Hematopoietic multipotent progenitor cell treated with erythropoietin and hydrocortisone succinate and interleukin-3 and kit ligand, for 8 days (in vitro differentiated cells): ENCODE measurements around the gene FIG4.

Experiments used
- DNase-seq: peaks from one replicate; pipeline ENCODE4 v3.0.0-alpha.2; 2015

The FIG4 gene

DNA sequence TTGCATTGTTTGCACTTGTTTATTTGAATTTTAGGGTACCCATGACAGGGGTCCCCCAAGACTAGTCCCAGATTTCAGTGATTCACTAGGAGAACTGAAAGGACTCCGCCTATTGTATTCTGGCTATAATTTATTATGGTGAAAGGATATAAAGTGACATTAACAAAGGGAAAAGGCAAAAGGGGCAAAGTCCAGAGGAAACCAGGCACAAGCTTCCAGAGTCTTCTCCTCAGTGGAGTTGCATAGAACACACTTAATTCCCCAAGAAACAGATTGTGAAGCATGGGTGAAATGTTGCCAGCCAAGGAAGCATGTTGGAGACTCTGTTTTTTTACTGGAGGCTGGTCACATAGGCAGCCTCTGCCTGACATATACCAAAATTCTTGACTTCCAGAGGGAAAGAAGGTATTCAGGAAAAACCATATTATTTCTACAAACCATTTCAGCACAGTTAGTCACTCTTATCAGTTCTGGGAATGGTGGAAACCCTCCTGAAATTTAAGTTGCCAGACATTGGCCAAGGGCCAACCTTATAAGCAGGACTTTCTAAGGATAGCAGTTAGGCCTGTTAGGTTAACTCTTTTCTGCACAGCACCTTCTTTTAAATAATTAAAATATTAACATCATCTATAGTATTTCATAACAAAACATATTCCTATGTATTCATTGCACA is 71.8 kb downstream of the FIG4 start:
- DNase-seq: no peak

DNA sequence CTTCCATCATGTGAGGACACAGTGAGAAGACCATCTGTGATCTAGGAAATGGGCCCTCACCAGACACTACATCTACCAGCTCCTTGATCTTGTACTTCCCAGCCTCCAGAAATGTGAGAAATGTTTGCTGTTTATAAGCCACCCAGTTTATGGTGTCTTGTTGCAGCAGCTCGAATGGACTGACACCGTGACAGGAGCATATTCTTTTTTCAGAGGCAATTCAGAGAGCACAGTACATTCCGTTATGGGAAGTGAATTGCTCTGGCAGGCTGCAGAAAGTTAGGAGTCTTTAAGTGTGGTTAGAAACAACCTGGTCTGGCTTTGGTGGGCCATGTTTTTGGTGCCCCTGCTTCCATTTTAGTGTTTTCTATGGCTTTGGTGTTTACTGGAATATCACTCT is 75.1 kb downstream of the FIG4 start:
- DNase-seq: no peak

DNA sequence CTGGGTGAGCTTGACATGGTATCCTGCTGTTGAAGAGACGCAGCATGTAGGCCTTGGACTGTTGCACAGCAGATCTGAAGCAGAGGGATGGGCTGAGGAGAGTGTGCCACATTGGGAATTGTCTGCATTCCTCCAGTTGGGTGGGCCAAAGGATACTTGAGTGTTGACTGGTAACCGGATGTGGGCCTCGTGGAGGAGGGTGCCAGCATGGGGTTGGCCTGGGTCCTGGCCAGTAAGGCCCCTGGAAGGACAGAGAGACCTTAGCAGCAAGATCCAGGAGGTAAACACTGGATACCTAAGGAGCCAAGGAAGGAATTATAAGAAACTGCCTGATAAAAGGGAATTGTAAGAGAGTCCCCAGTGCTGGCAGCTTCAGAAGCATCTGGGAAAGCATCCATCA is 76.9 kb downstream of the FIG4 start:
- no peak for DNase-seq

DNA sequence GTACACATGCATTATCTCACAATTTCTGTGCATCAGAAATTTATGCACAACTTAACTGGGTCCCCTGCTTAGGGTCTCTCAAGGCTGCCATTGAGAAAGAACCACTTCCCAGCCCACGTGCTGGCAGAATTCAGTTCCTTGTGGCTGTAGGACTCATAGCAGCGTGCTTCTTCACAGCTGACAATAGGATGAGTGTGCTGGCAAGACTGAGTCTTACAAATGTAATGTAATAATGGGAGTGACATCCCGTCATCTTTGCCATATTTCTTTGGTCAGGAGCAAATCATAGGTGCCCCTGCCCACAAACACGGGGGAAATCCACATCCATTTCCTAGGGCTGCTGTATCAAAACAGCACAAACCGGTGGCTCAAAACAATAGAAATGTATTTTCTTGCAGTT is 77.4 kb downstream of the FIG4 start:
- no peak for DNase-seq

DNA sequence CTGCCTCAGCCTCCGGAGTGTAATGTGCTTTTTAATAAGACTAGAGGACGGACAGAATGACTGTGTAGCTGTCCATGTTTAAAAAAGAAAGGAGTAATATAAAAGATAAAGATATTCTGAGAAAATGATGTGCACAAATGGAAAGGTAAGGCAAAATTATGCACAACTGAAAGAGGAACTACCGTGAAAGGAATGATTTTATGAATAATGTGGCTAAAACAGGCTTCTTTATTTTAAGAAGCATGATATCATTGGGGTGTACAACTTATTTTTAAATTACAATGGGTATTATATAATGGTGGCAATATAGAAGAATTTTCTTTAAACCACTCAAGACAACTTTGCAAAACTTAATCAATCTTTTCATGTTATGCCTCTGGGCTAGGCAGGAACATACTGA is 78.1 kb downstream of the FIG4 start:
- no peak for DNase-seq

DNA sequence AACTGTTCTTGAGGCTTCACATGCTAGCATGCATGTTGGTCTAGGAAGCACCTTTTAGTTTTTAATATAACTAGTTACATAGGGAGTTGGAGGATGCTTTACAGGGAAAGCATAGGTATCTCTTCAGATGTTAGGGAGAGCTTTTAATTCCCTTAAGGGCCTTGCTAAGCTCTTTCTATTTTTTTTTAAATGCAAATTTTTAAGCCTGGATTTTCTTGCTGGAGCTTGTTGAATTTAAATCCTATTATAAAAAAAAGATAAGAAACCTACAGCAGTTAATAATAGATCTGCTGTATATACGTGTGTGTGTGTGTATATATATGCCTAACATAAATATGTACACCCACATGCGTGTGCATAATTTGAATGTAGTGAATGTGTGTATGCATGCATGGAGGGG is 79.0 kb downstream of the FIG4 start:
- no peak for DNase-seq

DNA sequence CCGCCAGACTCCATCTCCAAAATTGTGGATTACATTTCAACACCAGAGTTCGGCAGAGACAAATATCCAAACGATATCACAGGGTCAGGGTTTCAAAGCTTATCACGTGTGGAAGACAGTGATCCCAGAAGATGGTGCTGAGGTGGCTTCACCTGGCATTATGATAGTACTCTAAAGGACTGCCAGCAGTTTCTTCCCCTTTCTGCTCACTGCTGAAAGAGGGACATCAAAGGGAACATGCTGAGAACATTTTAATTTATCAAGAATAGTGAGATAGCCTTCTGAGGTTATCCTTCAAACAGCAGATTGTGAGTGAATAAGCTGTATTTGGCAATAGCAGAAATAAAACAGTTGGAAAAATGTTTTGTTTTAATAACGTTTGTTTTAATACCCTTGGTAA is 79.7 kb downstream of the FIG4 start:
- DNase-seq: no peak

DNA sequence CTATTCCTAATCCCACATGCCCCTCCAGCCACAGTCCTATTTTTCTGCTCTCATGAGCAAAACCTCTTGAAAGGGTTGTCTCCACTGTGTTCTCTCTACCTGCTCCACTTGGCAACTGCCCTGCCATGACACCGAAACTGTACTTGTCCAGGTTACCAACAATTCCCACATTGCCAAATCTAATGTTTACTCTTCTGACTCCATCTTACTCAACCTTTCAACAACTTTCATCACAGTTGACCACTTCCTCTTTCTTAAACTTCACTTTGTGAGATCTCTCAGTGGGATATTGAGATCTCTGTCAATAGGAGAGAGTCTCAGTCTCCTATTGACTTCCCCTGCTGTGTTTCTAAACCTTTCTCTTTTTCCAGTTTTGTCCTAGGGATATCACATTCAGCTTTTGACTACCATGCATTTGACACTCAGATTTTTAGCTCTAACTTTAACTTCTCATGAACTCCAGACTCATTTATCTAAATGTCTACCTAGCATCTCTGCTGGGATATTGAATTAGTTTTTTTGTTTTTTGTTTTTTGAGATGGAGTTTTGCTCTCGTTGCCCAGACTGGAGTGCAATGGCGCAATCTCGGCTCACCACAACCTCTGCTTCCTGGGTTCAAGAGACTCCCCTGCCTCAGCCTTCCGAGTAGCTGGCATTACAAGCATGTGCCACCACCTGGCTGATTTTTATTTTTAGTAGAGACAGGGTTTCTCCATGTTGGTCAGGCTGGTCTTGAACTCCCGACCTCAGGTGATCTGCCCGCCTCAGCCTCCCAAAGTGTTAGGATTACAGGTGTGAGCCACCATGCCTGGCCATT is 81.1 kb downstream of the FIG4 start:
- peak; percentile 9 for DNase-seq

DNA sequence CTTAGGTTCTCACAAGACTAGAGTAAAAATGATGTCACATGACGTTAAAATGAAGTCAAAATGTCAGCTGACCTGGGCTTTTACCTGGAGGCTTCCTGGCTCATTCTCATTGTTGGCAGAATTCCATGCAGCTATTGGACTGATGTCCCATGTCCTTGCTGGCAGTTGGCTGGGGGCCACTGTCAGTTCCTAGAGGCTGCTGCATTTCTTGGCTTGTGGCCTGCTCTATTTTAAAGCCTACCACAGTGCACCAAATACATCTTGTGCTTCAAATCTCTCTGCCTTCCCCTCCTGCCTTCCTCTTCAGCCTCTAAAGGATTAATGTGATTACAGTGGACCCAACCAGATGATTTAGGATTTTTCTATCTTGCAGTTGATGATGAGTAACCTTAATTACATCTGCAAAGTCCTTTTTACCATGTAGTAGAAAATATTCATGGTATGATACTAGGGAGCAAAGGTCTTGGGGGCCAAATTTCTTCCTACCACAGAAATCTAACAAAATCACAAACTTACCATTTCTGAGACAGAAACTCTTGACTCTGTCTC is 81.9 kb downstream of the FIG4 start:
- DNase-seq: no peak

DNA sequence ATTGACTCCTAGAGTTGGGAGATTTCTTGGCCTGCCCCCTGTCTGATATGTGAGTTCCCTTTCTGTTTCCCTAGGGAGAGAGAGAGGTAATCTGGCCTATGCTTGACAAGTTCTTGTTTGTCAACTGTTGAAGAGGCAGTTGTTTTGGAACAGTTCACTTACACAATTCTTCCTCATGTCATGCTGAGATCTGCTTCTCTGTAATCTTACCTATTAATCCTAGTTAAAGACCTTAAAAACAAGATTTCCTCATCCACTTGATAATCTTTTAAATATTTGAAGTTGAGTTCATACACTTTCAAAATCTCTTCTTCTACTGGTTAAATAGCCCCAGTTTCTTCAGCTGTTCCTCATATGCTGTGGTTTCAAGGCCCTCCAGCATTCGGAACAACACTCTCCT is 89.9 kb downstream of the FIG4 start:
- DNase-seq: no peak

DNA sequence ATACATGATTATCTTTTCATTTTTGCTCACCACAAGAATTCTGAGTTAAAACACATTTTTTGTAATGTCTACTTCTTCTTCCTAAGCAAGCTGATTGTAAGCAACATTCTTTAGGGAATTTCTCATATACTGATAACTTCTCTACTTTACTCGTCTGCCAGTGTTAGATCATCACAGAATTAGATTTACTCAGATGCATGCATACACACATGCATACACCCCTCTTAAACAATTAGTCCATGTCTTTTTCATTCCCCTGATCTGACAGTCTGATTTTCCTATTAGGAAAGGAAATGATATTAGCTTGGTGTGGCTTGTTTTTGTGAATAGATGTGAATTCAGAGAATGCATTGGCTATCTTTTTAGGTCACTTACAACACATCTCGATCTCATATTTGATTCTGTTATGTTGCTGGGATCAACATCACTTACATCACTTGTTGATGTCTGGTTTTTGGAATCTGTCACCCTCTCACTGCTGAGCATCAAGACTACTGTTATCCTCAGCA is 91.4 kb downstream of the FIG4 start:
- no peak for DNase-seq

DNA sequence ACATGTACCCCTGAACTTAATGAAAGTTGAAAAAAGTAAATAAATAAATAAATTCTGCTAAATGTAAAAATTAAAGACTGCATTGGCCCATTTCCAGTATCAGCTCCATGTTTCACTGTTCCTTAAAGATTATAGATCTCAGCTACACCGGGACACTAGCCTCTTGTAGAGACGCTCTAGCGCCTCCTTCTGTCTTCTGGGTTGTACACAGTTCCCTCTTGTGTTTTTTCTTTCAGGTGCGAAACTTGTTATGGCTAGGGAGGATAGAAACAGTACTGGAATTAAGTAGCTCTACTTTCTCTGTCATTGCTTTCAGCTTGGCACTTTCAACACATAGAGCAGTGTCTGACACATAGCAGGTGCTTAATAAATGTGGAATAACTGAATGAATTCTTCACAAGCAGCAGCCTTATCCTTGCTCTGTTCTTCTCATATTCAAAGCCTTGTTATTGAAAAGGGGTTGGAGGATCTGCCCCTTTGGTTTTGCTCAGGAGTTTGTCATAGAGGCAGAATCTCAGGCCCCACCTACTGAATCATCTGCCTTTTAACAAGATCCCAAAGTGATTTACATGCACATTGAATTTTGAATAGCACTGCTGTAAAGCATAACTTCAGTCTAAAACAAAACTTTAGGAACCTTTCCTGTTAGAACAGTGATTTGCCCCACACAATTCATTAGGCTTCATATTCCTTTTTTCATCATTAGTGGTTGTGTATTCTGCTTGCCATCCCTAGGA is 92.3 kb downstream of the FIG4 start:
- peak; percentile 10 for DNase-seq

DNA sequence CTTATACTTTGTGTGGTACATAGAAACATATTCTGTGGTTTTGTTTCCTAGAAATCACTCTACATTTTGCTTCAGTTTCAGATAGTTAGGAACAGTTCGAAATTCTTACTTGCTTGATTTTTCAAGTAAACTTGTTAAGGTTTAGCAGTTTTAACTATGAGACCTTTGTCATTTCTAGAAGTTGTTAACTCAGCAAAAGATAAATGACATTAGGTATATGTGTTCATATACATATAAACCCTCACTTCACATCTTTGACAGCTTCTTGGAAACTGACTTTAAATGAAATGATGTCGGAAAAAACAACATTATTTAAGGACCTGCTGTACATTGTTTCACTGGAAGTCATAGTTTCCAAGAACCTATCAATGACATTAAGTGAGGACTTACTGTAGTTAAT is 96.2 kb downstream of the FIG4 start:
- DNase-seq: no peak

DNA sequence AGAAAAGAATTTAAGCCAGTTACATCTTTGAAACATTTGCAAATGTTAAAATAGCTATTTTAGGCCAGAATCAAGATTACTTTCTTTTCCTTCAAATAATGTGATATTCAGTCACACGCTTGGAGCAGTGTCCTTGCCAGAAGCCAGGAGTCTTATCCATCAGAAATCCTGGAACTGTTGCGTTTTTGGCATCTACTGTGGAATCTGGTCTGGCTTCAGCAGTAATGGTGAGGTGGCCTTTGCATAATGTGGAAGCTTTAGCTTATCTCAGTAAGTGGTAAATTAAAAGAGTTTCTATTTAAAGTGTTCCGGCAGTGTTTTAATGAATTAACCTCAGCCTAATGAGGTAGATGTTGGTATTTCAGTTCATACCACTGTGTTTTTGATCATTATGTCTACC is 97.6 kb downstream of the FIG4 start:
- no peak for DNase-seq

DNA sequence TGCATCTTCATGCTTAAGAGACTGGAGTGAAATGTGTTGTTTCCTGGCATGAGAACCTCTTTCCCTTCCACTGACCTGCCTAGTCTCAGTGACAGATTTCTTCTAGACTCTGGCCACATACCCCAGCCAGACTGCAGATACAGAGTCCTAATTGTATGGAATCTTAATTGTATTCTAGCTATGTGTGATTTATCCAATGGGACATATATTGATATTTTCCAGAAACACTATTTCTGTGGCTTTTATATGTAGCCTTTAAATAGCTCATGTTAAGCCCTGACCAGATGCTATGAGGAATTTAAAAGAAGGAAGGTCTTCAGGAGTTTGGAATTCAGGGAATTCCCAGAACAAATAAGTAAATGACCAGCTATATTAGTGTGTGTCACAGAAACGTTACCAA is 99.0 kb downstream of the FIG4 start:
- DNase-seq: no peak

DNA sequence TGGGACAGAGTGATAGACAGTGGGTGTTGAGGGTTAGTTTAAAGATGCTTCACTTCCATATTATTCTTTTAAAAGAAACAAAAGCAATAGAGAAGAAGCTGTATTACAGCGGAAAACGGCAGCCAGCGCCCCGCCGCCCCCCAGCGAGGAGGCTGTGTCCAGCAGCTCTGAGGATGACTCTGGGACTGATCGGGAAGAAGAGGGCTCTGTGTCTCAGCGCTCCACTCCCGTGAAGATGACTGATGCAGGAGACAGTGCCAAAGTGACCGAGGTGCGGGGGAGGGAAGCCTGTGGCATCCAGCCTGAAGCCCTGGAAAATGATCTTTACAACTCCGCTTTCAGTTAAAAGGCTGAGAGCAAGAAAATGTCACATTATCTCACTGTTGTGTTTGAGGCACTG is 100.2 kb downstream of the FIG4 start:
- no peak for DNase-seq

DNA sequence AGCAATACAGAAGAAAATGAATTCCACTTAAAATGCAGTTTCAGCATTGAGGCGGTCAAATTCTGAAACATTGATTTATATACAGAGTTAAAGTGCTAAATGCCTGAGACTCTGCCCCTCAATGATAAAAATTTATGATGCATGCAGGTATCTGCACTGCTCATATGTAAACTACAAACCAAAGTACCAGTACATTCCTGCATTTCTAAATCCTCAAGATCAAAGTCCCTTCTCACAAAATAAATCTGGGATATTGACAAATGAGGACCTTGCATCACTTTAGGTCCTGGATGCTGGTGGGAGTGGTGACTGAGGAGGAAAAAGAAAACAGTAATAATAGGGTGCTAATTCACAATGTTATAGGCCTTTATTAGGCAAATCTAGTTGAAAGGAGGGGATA is 101.9 kb downstream of the FIG4 start:
- no peak for DNase-seq

DNA sequence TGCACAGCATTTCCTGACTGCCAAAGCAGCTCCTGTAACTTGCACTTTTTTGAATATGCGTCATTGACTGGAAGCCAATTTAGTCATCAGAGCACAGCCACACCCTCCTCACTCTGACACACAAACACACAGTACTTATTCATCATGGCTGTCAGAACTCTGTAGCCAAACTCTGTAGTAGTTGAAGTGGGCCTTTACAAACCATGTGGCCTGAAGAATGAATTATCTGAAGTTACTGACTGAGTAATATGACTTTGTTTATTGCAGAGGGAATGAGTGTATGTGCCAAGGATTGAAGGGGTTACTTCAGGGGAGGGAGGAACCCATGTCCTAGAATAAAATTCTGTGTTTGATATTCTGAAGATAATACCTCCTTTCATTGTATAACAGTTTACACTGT is 102.7 kb downstream of the FIG4 start:
- DNase-seq: peak; percentile 54

DNA sequence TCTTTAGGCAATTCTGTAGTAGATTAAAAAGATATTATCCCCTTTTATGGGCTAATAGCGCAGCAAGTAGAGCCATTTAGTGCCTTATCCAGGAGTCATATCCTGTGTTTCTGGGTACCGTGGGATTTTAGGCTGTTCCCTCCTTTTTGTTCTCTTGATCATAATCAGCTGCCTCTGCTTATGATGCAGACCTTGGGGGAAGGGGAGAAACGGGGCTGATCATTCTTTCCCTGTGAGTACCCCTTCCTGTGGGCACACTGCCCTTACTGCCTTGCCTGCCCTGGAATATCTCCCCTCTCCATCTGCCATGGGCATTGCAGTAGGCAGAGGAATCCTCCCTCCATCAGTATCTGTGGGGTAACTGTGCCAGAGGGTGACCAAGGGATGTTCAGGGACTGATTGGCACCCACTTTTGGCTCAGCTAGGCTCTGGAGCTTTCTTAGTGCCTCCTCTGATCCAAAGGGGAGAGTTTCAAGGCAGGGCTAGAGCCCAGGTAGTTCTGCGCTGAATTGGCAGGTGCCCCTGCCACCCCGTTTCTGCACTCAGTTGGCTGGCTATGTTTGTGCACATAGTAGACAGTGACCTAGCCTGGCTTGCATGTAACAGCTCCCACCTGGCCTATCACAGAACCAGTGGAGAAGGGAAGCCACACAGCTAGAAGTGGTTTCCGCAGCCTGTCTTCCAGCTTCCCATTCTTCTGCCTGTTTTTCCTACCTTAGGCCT is 103.3 kb downstream of the FIG4 start:
- no peak for DNase-seq

DNA sequence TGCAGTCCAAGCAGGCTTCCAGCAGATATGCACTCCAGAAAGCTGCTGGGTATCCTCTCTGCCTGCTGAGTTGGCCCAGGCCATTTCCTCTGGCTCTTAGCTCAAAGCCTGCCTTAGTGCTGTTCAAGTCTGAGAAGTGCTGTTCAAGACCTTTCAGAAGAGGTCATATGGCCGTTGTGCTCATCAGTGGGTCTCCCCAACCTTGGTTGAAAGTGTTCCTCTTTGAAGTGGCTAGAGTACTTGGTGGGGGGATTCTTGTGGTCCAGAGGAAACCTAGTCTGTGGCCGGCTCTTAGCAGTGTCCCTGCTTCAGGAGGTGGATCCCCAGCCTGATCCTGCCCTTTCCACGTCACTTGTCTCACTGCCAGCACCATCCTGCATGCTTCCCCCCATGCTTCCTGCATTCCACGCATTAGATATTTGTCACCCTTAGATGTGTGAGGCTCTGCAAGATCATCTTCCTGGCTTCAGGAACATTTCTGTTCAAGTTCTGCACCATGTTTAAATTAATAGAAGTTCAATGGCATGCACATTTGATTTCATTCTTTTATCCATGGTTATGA is 105.0 kb downstream of the FIG4 start:
- no peak for DNase-seq

DNA sequence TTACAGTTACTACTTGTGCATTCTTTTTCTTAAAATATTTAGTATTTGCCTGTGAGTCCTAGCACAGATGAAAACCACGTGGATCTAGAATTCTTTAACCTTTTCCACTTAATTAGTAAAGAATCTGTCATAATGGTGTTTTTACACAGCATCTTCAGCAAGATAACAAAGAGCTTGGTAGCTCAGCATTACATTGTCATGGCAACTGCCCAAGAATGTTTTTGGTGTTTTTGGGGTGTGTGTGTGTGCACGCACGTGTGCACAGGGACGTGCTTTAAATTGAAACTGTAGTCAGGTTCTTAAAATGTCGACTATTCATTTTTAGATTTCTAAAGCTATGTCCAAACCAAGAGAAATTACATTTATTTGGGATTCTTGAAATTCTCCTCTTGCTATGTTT is 108.0 kb downstream of the FIG4 start:
- no peak for DNase-seq

DNA sequence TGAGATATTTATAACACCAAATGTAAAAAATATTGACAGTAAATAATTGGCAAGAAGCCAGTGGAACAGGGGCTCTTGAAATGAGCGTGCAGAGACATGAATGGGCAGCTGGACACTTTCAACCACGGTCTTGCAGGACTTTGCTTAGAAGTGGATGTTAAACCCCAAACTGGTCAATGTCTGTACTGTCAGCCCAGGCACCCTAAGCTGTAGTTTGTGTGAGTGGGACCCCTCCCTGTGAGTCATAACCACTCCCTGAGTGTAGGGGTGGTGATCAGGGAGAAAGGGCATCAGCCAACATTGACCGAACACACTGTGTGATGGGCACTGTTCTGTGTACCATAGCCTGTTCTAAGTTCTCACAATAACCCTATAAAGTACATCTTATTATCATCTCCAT is 108.6 kb downstream of the FIG4 start:
- peak; percentile 22 for DNase-seq

DNA sequence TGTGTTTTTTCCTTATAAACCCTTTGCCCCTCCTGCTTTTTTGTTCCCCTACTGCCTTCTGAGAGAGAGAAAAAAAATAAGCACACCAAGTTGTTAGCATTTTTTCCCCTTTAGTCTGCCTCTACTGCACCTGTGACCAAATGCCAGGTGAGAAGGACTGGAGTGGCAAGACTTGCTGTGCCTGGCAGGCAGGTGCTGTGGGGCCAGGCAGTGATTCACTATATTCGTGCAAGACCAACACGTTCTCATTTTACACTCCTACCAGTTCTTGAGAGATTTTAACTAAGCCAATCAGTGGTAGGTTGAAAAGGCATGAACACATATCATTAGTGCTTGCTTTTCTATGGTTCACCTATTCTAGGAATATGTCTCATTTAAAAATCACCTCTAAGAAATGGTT is 109.7 kb downstream of the FIG4 start:
- DNase-seq: no peak
